GM15510 (cell line): Measurements from ENCODE around the gene NEU3.

Source experiments
- POLR2A ChIP-seq: IDR thresholded peaks from 3 replicates; pipeline ENCODE4 v1.6.1; 2011; ENCODE audit warnings: borderline replicate concordance; ENCODE audit not compliant: insufficient read length; ENCODE audit errors: extremely low read depth

NEU3 gene

GRCh38 chr11:75035256-75035655 lies 46.5 kb downstream of the NEU3 start:
- no peak for TF ChIP-seq POLR2A

- no peak for TF ChIP-seq POLR2A
Observed at GRCh38 chr11:75035911-75036565, 47.3 kb downstream of the NEU3 start.

GRCh38 chr11:75040167-75040770 lies 51.5 kb downstream of the NEU3 start:
- TF ChIP-seq POLR2A, result no peak

GRCh38 chr11:75041263-75041662 lies 52.5 kb downstream of the NEU3 start:
- no peak for TF ChIP-seq POLR2A

- TF ChIP-seq POLR2A, result no peak
Observed at GRCh38 chr11:75047191-75047590, 58.5 kb downstream of the NEU3 start.

- TF ChIP-seq POLR2A, result no peak
Observed at GRCh38 chr11:75050516-75050915, 61.8 kb downstream of the NEU3 start.

GRCh38 chr11:75051043-75051442 lies 62.3 kb downstream of the NEU3 start:
- TF ChIP-seq POLR2A, result no peak

GRCh38 chr11:75052457-75052856 lies 63.7 kb downstream of the NEU3 start:
- no peak for TF ChIP-seq POLR2A

GRCh38 chr11:75055511-75055910 lies 66.8 kb downstream of the NEU3 start:
- no peak for TF ChIP-seq POLR2A

GRCh38 chr11:75056814-75057213 lies 68.1 kb downstream of the NEU3 start:
- no peak for TF ChIP-seq POLR2A

- TF ChIP-seq POLR2A, result no peak
Observed at GRCh38 chr11:75059299-75059698, 70.6 kb downstream of the NEU3 start.

- TF ChIP-seq POLR2A, result no peak
Observed at GRCh38 chr11:75063741-75064314, 75.1 kb downstream of the NEU3 start.

- TF ChIP-seq POLR2A, result no peak
Observed at GRCh38 chr11:75066061-75066460, 77.3 kb downstream of the NEU3 start.
